Ramos (cell line): ENCODE results near the gene PYHIN1.

Experiments used
- in situ Hi-C: fragments of 300-500 bp; cut with MboI; formaldehyde crosslinking; loops from one replicate; pipeline ENCODE4 v1.14.3; 2022; ENCODE audit warnings: low sequenced_read_pairs; ENCODE audit not compliant: unreplicated experiment

The PYHIN1 gene

GRCh38 chr1:159011751-159012150 lies 80.4 kb downstream of the PYHIN1 start:
- in situ Hi-C loops: no loop called here

GRCh38 chr1:159012495-159012894 lies 81.1 kb downstream of the PYHIN1 start:
- in situ Hi-C loops: no loop called here

GRCh38 chr1:159014003-159014571 lies 82.7 kb downstream of the PYHIN1 start:
- in situ Hi-C loops: no loop called here

- in situ Hi-C loops: loop anchor here (5.0 kb wide), 1 partner anchor 37 kb away; no protein-coding TSS in a partner anchor
Measured at GRCh38 chr1:159014851-159015250, 83.5 kb downstream of the PYHIN1 start.

- in situ Hi-C loops: loop anchor here (5.0 kb wide), 1 partner anchor 37 kb away; no protein-coding TSS in a partner anchor
Measured at GRCh38 chr1:159015440-159015909, 84.1 kb downstream of the PYHIN1 start.

- in situ Hi-C loops: no loop called here
Measured at GRCh38 chr1:159023723-159024122, 92.4 kb downstream of the PYHIN1 start.

- in situ Hi-C loops: no loop called here
Measured at GRCh38 chr1:159025043-159025442, 93.7 kb downstream of the PYHIN1 start.
